AG20443 (cell line): Measurements from ENCODE around the gene HOXC12.

ENCODE experiments used
- DNase-seq: peaks from one replicate; pipeline ENCODE4 v3.0.0; 2012; ENCODE audit warnings: low spot score, mixed read lengths

Gene HOXC12

GRCh38 chr12:53941187-53941586, 13.5 kb upstream of the HOXC12 start:
- DNase-seq: no peak

- DNase-seq: no peak
Measured at GRCh38 chr12:53941750-53942149, 13.0 kb upstream of the HOXC12 start.

GRCh38 chr12:53942467-53942997, 12.2 kb upstream of the HOXC12 start:
- DNase-seq: no peak

GRCh38 chr12:53944209-53944608, 10.5 kb upstream of the HOXC12 start:
- no peak for DNase-seq

- DNase-seq: no peak
Measured at GRCh38 chr12:53944907-53945847, 9.5 kb upstream of the HOXC12 start.

GRCh38 chr12:53947743-53948142, 7.0 kb upstream of the HOXC12 start:
- no peak for DNase-seq

GRCh38 chr12:53948650-53949593, 5.8 kb upstream of the HOXC12 start:
- DNase-seq: no peak

- DNase-seq: no peak
Measured at GRCh38 chr12:53949631-53950436, 4.9 kb upstream of the HOXC12 start.

- no peak for DNase-seq
Measured at GRCh38 chr12:53950437-53950773, 4.3 kb upstream of the HOXC12 start.

GRCh38 chr12:53950789-53951576, 3.7 kb upstream of the HOXC12 start:
- no peak for DNase-seq

- DNase-seq: no peak
Measured at GRCh38 chr12:53951577-53952334, 2.9 kb upstream of the HOXC12 start.

GRCh38 chr12:53952335-53952694, 2.4 kb upstream of the HOXC12 start:
- peak; percentile 58 for DNase-seq

- DNase-seq: peak; percentile 59
Measured at GRCh38 chr12:53952871-53953734, 1.6 kb upstream of the HOXC12 start.

GRCh38 chr12:53953831-53954693, 641 bp upstream of the HOXC12 start:
- DNase-seq: no peak

- DNase-seq: no peak
Measured at GRCh38 chr12:53955036-53955775, 503 bp downstream of the HOXC12 start.

- DNase-seq: no peak
Measured at GRCh38 chr12:53955776-53956250, 1.1 kb downstream of the HOXC12 start.

GRCh38 chr12:53956251-53956887, 1.7 kb downstream of the HOXC12 start:
- no peak for DNase-seq
